Loucy (cell line): ENCODE data around the gene CAMK2D.

Source experiments
- EZH2phosphoT487 ChIP-seq: fragments of 200-600 bp; IDR thresholded peaks from 2 replicates; pipeline ENCODE4 v1.6.1; 2018; ENCODE audit warnings: antibody characterized with exemption, mild to moderate bottlenecking, moderate library complexity, borderline replicate concordance
- TF ChIP-seq, protein P1 (sequence below): fragments of 200-600 bp; sonication (generic); conservative IDR thresholded peaks from 2 replicates; pipeline ENCODE4 v1.5.1; 2014; ENCODE audit warnings: mild to moderate bottlenecking, antibody characterized with exemption, low read length

DNA sequence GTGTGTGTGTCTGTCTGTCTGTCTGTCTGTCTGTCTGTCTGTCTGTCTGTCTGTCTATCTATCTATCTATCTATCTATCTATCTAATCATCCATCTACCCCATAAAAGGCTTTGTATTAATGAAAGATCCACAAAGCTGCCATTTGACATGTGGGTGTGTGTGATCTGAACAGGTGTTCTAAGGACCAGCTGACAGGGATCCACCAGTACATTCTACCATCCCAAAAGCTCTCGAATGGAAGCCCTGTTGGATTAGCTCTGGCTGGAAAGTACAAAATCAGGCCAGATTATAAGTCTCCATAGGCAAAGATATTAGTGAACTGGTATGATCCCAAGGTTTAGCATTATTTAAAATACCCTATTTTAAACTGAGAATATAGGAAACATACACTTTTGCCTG, 299.3 kb downstream of the CAMK2D start:
- TF ChIP-seq, protein P1, sequence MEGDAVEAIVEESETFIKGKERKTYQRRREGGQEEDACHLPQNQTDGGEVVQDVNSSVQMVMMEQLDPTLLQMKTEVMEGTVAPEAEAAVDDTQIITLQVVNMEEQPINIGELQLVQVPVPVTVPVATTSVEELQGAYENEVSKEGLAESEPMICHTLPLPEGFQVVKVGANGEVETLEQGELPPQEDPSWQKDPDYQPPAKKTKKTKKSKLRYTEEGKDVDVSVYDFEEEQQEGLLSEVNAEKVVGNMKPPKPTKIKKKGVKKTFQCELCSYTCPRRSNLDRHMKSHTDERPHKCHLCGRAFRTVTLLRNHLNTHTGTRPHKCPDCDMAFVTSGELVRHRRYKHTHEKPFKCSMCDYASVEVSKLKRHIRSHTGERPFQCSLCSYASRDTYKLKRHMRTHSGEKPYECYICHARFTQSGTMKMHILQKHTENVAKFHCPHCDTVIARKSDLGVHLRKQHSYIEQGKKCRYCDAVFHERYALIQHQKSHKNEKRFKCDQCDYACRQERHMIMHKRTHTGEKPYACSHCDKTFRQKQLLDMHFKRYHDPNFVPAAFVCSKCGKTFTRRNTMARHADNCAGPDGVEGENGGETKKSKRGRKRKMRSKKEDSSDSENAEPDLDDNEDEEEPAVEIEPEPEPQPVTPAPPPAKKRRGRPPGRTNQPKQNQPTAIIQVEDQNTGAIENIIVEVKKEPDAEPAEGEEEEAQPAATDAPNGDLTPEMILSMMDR: no peak
- TF ChIP-seq EZH2phosphoT487: no peak
